ENCODE data around the gene MAPKAPK5.
"Not testable (repeated sequence)": the region's sequence is repeated elsewhere in the genome, so short reads cannot be mapped to it uniquely, and the experiment has no call there.

MAPKAPK5 gene

DNA sequence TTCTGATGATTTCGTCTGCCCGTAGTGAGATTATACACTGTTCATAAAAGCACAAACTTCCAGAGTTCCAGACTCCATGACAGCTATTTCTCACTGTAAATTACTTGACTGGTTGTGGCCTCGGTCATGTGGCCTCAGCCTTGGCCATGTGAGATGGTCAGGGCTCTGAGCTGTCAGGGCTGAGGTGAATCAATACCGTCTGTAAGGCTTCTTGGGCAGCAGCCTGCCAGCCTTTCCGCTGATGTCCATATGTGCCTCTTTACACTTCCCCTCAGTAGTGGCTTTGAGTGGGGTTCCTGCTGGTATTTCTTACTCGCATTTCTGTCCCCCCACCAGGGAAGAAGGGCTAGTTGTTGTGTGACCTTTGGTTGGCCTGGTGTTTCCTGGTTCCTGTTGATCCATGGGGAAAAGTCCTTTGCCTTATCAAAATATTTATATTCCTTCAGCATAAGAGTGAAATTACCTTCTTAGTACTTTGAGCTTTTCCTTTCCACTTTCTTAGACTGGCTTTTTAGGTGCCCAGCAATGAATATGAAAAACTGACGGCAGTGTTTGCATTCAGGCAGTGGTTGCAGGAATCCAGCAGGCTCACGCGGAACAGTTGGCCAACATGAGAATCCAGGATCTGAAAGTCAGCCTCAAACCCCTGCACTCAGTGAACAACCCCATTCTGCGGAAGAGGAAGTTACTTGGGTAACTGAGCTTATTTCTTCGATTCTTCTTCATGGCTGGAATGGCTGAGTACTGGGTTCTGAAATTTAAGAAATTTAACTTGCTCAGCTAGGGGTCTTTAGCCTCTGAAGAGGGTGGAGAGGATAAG lies 46.1 kb downstream of the MAPKAPK5 start:
- DNase-seq = no peak

DNA sequence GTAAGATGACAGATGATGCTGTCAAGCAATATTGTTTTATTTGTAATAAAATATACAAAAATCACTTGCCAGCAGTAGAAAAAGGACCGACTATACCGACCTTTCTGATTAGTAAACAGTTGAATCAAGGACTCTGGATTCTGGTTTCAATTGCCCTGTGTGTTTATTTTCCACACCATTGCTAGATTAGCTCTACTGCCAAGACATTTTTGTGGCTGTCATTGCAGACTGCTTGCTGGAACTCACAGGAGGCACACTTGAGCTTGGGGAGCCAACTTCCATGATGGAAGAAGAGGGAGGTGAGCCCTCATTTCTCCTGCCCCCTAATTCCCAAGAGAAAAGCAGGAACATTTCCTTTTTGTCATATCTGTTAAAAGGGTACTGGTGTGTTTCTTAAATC lies 51.3 kb downstream of the MAPKAPK5 start:
- no peak for DNase-seq

DNA sequence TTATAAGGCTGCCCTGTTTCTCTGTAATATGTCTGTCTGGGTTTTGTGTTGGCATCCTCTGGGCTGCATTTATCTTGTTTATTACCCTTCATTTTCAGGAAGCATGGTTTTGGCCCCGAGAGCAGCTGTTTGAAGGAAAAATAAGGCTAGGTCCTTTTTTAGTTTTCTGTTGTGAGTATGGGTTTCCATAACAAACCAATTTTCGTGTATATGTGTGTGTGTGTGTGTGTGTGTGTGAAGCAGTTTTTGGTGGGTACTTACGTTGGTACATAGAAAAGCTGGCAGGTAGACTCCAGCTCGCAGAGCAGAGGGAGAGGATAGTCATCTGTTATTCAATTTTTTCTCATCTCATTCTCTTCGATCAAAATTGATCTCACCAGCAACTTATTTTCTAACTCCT lies 52.5 kb downstream of the MAPKAPK5 start:
- no peak for DNase-seq

DNA sequence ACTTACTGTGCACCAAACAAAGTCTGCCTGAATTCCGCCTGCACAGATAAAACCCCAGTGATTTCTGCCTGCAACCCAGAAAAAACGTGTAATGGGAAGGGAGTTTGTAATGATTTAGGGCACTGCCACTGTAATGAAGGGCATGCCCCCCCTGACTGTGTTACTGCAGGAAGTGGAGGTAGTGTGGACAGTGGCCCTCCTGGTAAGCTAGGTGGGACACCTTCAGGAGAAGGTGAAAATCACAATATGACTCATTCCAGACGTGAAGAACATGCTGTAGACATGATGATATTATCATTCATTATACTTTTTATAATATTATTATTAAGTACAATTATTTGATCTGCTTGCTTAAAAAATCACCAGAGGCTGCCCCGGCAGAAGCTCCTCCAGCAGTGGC lies 59.2 kb downstream of the MAPKAPK5 start:
- no peak for DNase-seq

DNA sequence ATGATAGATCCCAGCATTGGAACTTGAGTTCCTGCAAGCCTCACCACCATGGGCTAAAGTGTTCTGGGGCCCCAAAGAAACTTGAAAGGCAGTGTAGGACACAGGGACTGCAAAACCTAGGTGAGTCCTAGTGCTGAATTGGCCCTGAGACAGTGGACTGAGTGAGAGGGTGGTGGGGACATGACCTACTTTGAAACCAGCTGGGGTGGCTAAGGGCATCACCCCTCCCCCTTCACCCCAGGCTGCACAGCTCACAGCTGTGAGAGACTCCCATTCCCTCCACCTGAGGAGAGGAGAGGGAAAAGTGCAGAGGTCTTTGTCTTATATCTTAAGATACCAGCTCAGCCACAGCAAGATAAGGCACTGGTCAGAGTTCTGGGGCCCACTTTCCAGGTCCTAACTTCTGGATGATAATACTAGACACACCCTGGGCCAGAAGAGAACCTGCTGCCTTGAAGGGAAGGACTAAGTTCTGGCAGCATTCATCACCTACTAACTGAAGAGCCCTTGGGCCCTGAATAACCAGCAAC lies 62.5 kb downstream of the MAPKAPK5 start:
- DNase-seq = no peak

DNA sequence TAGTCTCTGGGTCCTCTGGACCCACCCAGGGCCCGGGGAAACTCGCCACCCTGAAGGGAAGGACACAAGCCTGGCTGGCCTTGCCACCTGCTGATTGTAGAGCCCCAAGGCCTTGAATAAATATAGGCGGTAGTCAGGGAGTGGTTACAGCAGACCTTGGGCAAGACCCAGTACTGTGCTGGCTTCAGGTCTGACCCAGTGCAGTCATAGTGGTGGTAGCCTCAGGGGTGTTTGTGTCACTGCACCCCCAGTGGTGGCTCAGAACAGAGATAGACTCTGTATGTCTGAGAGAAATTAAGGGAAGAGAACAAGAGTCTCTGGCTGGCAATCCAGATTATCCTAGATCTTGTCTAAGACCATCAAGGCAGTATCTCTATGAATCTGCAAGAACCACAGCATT lies 63.5 kb downstream of the MAPKAPK5 start:
- DNase-seq = no peak

DNA sequence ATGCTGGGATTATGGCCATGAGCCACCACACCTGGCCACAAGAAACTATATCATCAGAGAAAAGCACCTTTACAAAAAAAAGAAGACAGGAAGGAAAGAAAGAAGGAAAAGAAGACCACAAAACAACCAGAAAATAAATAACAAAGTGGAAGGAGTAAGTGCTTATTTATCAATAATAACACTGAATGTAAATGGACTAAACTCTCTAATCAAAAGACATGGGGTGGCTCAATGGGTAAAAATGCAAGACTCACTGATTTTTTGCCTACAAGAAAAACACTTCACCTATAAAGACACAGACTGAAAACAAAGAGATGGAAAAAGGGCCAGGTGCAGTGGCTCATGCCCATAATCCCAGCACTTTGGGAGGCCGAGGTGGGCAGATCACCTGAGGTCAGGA lies 65.7 kb downstream of the MAPKAPK5 start:
- DNase-seq = no peak

- no peak for DNase-seq
These were observed 83.1 kb downstream of the MAPKAPK5 start for GRCh38 chr12:111925171-111925570.

DNA sequence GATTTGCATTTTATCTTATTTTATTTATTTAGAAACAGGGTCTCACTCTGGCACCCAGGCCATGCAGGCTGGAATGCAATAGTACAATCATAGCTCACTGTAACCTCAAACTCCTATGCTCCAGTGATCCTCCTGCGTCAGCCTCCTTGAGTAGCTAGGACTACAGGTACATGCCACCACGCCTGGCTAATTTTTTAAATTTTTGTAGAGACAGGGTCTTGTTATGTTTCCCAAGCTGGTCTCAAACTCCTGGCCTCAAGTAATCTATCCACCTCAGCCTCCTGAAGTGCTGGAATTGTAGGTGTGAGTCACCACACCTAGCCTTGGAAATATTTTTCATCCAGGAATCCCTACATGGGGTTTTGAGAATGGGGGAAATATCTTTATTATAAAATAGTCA lies 84.6 kb downstream of the MAPKAPK5 start:
- DNase-seq = no peak

DNA sequence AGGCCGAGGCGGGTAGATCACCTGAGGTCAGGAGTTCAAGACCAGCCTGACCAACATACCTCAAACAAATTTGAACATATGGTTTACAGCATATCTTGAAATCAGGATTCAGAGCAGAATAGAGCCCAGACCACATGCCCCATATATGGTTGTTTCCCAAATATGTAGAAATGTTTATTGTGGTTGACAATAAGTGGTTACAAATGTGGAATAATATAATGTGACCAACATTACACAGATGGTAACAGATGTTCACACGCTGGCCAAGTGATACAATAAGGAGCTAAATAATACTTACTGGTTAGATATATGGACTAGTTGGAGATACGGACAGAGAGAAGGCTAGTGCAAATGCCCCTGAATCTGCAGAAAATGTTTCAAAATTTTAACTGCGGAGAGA lies 85.3 kb downstream of the MAPKAPK5 start:
- no peak for DNase-seq

- no peak for DNase-seq
These were observed 90.2 kb downstream of the MAPKAPK5 start for GRCh38 chr12:111932241-111932640.

GRCh38 chr12:111936869-111937268 lies 94.8 kb downstream of the MAPKAPK5 start:
- no peak for DNase-seq

DNA sequence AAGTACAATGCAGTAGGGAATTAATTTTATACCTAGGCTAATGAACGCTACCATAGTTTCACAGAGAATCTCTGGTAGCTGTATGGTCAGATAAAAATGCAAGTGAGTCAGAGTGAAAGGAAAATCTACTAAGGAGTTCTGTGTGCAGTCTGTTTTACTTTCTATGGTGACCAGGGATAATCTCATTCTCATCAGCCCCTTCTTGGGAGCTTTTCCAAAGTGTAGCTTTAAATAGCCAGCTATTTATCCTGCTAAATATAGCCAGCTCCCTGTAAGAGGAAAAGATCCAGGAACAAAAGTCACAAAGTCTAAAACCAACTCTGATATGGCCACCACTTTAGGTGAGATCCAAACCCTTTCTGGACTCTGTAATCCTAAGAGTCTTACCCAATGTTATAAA lies 95.4 kb downstream of the MAPKAPK5 start:
- no peak for DNase-seq

GRCh38 chr12:111942557-111942956 lies 100.5 kb downstream of the MAPKAPK5 start:
- no peak for DNase-seq

DNA sequence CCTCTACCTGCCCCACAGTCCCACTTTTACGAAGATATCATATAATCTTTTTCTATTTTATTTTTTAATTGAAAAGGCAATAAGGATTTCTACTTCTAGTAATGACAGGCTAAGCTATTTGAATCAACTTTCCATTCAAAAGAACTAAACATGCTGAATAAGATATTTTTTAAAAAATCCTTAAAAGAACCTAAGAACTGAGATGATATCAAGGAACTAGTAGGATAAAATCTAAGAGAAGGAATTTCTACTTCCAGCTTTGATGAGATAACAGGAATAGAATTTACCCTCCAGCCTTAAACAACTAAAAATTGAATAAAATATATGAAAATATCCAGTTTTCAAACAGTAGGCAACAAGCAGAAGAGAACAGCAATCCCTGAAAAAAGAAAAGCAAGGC lies 101.9 kb downstream of the MAPKAPK5 start:
- DNase-seq = no peak

DNA sequence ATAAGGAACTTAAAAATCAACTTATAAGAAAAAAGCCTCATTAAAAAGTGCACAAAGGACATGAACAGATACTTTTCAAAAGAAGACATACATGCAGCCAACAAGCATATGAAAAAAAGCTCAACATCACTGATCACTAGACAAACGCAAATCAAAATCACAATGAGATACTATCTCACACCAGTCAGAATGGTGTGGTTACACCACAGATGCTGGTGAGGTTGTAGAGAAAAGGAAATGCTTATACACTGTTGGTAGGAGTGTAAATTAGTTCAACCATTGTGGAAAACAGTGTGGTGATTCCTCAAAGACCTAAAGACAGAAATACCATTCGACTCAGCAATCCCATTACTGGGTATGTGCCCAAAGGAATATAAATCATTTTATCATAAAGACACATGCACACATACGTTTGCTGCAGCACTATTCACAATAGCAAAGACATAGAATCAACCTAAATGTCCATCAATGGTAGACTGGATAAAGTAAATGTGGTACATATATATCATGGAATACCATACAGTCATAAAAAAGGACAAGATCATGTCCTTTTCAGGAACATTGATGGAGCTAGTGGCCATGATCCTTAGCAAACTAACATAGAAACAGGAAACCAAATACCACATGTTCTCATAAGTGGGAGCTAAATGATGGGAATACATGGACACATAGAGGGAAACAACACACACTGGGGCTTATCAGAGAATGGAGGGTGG lies 109.1 kb downstream of the MAPKAPK5 start:
- not testable (repeated sequence) for DNase-seq

All from KG1 (cell line).